Chondrocyte (in vitro differentiated cells): ENCODE results near the gene CCDC88C. TPM values are rescaled to one million over a fixed set of nuclear protein-coding genes. Genes with fewer than 3 reads are reported as not detected.
A peak's percentile ranks its signal among the peaks of the same experiment; 100 is the strongest.

Experiments
- DNase-seq: peaks from one replicate; pipeline ENCODE4 v3.0.0; 2021; ENCODE audit warnings: mixed read lengths, low spot score
- H3K27ac Mint-ChIP-seq: one replicate; pipeline ENCODE4 v1.8.0; 2021; ENCODE audit warnings: mild to moderate bottlenecking, moderate library complexity, mixed read lengths; ENCODE audit not compliant: unreplicated experiment
- H3K27me3 Mint-ChIP-seq: 2 replicates; pipeline ENCODE4 v1.8.0; 2021; ENCODE audit warnings: low read depth, mixed read lengths
- H3K36me3 Mint-ChIP-seq: 2 replicates; pipeline ENCODE4 v1.8.0; 2021; ENCODE audit warnings: low read depth, mixed read lengths
- H3K4me1 Mint-ChIP-seq: 2 replicates; pipeline ENCODE4 v1.8.0; 2021; ENCODE audit warnings: low read depth, mild to moderate bottlenecking, mixed read lengths
- H3K4me3 Mint-ChIP-seq: one replicate; pipeline ENCODE4 v1.8.0; 2021; ENCODE audit warnings: mild to moderate bottlenecking, moderate library complexity, mixed read lengths; ENCODE audit not compliant: unreplicated experiment
- H3K9me3 Mint-ChIP-seq: 2 replicates; pipeline ENCODE4 v1.8.0; 2021; ENCODE audit warnings: low read depth, mixed read lengths
- long read RNA-seq: library from polyadenylated mRNA; stranded (forward); transcript quantifications from one replicate; pipeline ENCODE4 v2.0.0, GENCODE V29; 2021
- total RNA-seq: library from RNA; stranded (reverse); gene quantifications from 3 replicates; pipeline ENCODE4 v1.2.1, GENCODE V29; 2021
- TF ChIP-seq, protein P1 (sequence below): fragments of 200-600 bp; sonication (generic); IDR thresholded peaks from 2 replicates; pipeline ENCODE4 v1.5.0; 2021; ENCODE audit warnings: antibody characterized with exemption, mild to moderate bottlenecking, moderate library complexity

The CCDC88C gene, protein sequence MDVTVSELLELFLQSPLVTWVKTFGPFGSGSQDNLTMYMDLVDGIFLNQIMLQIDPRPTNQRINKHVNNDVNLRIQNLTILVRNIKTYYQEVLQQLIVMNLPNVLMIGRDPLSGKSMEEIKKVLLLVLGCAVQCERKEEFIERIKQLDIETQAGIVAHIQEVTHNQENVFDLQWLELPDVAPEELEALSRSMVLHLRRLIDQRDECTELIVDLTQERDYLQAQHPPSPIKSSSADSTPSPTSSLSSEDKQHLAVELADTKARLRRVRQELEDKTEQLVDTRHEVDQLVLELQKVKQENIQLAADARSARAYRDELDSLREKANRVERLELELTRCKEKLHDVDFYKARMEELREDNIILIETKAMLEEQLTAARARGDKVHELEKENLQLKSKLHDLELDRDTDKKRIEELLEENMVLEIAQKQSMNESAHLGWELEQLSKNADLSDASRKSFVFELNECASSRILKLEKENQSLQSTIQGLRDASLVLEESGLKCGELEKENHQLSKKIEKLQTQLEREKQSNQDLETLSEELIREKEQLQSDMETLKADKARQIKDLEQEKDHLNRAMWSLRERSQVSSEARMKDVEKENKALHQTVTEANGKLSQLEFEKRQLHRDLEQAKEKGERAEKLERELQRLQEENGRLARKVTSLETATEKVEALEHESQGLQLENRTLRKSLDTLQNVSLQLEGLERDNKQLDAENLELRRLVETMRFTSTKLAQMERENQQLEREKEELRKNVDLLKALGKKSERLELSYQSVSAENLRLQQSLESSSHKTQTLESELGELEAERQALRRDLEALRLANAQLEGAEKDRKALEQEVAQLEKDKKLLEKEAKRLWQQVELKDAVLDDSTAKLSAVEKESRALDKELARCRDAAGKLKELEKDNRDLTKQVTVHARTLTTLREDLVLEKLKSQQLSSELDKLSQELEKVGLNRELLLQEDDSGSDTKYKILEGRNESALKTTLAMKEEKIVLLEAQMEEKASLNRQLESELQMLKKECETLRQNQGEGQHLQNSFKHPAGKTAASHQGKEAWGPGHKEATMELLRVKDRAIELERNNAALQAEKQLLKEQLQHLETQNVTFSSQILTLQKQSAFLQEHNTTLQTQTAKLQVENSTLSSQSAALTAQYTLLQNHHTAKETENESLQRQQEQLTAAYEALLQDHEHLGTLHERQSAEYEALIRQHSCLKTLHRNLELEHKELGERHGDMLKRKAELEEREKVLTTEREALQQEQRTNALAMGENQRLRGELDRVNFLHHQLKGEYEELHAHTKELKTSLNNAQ (N-terminal part only)
- total RNA-seq, result 1.1 to 3.6 TPM (median 2.3 TPM) in 3 replicates
- long read RNA-seq, partial matches to known transcripts, result 0 of 1 reads
- long read RNA-seq, other reads (novel, unspliced or antisense), result 0 of 1 reads

DNA sequence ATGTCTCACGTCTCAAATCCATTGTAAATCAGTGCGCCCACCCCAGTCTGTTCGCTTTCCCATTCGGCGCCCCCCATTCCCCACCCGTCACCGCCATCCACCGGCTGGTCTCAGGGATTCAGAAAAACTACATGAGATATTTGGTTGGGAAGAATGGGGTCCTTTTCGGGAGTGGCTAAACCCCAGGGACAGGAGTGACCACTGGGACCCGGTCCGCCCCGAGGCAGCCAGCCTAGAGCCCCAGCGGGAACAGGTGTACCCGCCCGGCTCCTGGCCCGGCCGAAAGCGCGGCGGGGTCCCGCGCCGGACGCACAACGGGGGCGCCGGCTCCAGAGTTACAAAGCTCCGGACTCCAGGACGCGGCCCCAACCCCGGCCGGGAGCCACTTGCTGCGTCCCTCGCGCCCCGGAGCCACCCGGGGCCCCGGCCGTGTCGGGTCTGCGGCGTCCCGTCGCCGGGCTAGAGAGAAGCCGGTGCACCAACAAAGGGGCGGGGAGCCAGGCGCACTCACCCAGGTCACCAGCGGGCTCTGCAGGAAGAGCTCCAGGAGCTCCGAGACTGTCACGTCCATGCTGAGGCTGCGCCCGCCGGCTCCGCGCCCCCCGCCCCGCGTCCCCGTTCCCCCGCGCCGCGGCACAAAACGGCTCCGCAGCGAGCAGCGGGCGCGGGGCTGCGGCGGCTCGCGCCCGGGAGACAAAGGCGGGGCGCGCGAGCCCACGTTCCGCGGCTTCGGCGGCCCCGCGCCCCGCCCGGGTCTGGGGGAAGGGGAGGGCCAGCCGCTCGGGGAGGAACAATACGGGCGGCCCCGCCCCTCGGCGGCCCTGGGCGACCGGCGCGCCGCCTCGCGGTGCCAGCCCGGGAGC is at the start of gene CCDC88C:
Gene CCDC88C, minus strand, starts transcription at position 701 of the 863 bp plus-strand sequence. Its CDS starts 130 bp downstream, at position 571.
- Mint-ChIP-seq H3K4me3 (peak within 1 kb of the TSS; percentile 61), H3K36me3 (no peaks in the 10 kb centered on the region)
- TF ChIP-seq, protein P1, sequence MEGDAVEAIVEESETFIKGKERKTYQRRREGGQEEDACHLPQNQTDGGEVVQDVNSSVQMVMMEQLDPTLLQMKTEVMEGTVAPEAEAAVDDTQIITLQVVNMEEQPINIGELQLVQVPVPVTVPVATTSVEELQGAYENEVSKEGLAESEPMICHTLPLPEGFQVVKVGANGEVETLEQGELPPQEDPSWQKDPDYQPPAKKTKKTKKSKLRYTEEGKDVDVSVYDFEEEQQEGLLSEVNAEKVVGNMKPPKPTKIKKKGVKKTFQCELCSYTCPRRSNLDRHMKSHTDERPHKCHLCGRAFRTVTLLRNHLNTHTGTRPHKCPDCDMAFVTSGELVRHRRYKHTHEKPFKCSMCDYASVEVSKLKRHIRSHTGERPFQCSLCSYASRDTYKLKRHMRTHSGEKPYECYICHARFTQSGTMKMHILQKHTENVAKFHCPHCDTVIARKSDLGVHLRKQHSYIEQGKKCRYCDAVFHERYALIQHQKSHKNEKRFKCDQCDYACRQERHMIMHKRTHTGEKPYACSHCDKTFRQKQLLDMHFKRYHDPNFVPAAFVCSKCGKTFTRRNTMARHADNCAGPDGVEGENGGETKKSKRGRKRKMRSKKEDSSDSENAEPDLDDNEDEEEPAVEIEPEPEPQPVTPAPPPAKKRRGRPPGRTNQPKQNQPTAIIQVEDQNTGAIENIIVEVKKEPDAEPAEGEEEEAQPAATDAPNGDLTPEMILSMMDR, result no peak

DNA sequence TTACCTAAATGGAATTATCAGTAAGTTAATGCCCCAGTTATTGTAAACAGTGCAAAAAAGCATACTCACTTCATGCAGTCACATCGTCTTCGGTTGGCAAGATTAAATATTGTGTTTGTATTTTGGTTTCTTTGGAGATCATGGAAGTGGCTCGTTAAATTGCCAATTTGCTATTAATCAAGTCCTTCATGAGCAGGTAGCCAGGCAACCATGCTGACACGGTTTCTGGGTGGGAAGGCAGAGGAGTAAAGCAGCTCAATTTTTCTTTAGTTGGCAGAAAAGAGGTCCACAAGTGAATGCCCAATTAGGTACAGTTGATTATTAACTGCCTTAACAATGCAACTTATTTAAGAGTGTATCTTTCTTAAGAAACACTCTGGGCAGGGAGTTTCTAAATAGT is 48.6 kb upstream of the CCDC88C start:
- Mint-ChIP-seq H3K27ac (no peak overlapping the region), H3K9me3 (no peaks in the 10 kb centered on the region), H3K27me3 (no peaks in the 10 kb centered on the region), H3K4me3 (no peak overlapping the region), H3K4me1 (peaks cover 4% of the 10 kb centered on the region), H3K36me3 (peaks cover 42% of the 10 kb centered on the region)
- TF ChIP-seq, protein P1, result no peak
- DNase-seq, result no peak

More for the DNA sequence above, at the start of gene CCDC88C:
- peak within 1 kb of the TSS; percentile 53 for H3K27ac Mint-ChIP-seq
- H3K4me1 Mint-ChIP-seq, result peaks cover 28% of the 10 kb centered on the region
- peaks cover 5% of the 10 kb centered on the region for H3K27me3 Mint-ChIP-seq
- no peak for DNase-seq
- H3K9me3 Mint-ChIP-seq, result no peaks in the 10 kb centered on the region

DNA sequence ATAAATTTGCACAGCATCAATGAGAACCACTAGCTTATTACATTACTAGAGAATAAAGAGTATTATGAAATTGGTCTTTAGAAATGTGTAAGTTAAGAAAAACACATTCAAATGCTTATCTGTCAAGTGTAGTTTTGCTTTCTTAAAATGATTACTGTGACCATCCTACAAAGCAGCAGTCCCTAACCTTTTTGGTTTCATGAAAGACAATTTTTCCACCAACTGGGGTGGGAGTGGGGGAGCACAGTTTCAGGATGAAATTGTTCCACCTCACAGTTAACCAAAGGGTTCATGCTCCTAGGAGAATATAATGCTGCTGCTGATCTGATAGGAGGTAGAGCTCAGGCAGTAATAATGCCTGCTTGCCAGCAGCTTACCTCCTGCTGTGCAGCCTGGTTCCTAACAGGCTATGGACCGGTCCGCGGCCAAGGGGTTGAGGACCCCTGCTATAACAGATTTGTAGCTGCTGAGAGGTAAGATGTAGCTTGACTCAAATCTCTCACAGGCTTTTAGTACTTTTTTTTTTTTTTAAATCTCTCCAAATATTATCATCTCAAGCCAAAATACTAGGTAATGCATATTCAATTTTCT is 47.1 kb upstream of the CCDC88C start:
- H3K27ac Mint-ChIP-seq, result no peak overlapping the region
- H3K9me3 Mint-ChIP-seq, result no peaks in the 10 kb centered on the region
- no peaks in the 10 kb centered on the region for H3K27me3 Mint-ChIP-seq
- H3K36me3 Mint-ChIP-seq, result peaks cover 36% of the 10 kb centered on the region
- H3K4me1 Mint-ChIP-seq, result peaks cover 4% of the 10 kb centered on the region
- TF ChIP-seq, protein P1, result no peak
- DNase-seq, result no peak
- no peak overlapping the region for H3K4me3 Mint-ChIP-seq

DNA sequence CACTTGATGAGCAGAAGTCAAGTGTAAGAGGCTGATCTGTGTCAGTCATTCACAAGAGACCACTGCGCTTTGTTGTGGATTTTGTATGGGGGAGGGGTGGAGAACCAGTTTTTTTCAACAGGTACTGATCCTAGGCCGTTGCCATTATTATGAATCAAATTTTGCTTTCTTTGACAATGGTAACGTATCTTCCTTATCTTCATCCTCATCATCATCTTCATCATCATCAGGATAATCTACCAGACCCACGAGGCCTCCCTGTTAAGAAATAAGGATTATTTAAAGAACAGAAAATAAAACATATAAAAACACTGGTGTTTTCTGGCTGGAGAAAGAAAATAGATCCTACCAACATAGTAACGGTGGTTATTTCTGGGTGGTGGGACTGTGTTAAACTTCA is 41.0 kb upstream of the CCDC88C start:
- DNase-seq, result no peak
- H3K27me3 Mint-ChIP-seq, result no peaks in the 10 kb centered on the region
- no peaks in the 10 kb centered on the region for H3K4me1 Mint-ChIP-seq
- H3K27ac Mint-ChIP-seq, result no peak overlapping the region
- TF ChIP-seq, protein P1, result no peak
- peaks cover 46% of the 10 kb centered on the region for H3K36me3 Mint-ChIP-seq
- H3K9me3 Mint-ChIP-seq, result no peaks in the 10 kb centered on the region
- H3K4me3 Mint-ChIP-seq, result no peak overlapping the region
